SU-DHL-6 (cell line): ENCODE results near the gene DACH1.

Experiments used
- EZH2phosphoT487 ChIP-seq: fragments of 200-600 bp; sonication (generic), shearing (Covaris generic); conservative IDR thresholded peaks from 2 replicates; pipeline ENCODE4 v1.6.1; 2018; ENCODE audit warnings: mild to moderate bottlenecking, antibody characterized with exemption, low read length, moderate library complexity, mixed read lengths
- TF ChIP-seq, protein P1 (sequence below): fragments of 200-600 bp; sonication (generic); IDR thresholded peaks from one replicate; pipeline ENCODE4 v1.5.1; 2017; ENCODE audit warnings: antibody characterized with exemption, mild to moderate bottlenecking, low read length, moderate library complexity; ENCODE audit not compliant: insufficient read depth, poor library complexity, severe bottlenecking

DNA sequence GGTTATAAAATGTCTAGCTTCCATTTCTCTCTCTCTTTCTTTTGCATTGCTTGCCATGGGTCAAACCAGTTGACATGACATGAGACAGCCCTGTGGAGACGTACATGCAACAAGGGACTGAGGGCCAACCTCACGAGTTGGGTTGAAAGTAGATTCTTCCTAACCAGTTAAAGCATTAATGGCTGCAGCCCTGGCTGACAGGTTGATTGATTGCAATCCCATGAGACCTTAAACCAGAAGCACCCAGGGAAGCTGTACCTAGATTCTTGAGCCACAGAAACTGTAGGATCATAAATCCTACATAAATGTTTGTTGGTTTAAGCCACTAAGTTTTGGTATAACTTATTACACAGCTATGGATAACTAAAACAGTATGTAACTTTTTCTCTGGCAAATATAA, 373.8 kb downstream of the DACH1 start:
- TF ChIP-seq, protein P1, sequence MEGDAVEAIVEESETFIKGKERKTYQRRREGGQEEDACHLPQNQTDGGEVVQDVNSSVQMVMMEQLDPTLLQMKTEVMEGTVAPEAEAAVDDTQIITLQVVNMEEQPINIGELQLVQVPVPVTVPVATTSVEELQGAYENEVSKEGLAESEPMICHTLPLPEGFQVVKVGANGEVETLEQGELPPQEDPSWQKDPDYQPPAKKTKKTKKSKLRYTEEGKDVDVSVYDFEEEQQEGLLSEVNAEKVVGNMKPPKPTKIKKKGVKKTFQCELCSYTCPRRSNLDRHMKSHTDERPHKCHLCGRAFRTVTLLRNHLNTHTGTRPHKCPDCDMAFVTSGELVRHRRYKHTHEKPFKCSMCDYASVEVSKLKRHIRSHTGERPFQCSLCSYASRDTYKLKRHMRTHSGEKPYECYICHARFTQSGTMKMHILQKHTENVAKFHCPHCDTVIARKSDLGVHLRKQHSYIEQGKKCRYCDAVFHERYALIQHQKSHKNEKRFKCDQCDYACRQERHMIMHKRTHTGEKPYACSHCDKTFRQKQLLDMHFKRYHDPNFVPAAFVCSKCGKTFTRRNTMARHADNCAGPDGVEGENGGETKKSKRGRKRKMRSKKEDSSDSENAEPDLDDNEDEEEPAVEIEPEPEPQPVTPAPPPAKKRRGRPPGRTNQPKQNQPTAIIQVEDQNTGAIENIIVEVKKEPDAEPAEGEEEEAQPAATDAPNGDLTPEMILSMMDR: no peak
- no peak for TF ChIP-seq EZH2phosphoT487
